GM18951 (cell line): ENCODE measurements around the gene POLG.

Source experiments
- POLR2A ChIP-seq: IDR thresholded peaks from 4 replicates; pipeline ENCODE4 v1.6.1; 2011; ENCODE audit warnings: mild to moderate bottlenecking; ENCODE audit not compliant: insufficient read length, insufficient read depth; ENCODE audit errors: extremely low read depth
- in situ Hi-C: fragments of 300-500 bp; cut with MboI; formaldehyde crosslinking; loops from one replicate; pipeline ENCODE4 v1.12.0; 2022; ENCODE audit warnings: low sequenced_read_pairs, mixed read lengths, inconsistent platforms; ENCODE audit not compliant: unreplicated experiment

The POLG gene

GRCh38 chr15:89334510-89335297 is at the start of gene POLG:
Gene POLG (minus strand): TSS chr15:89334824. CDS start chr15:89333754, 1,070 bp downstream.
- peak; percentile 98 for TF ChIP-seq POLR2A
- in situ Hi-C loops: no loop called here

GRCh38 chr15:89384176-89384604 is 49.6 kb upstream of the POLG start:
- TF ChIP-seq POLR2A: no peak
- in situ Hi-C loops: no loop called here

GRCh38 chr15:89383365-89384175 is 48.9 kb upstream of the POLG start:
- in situ Hi-C loops: no loop called here
- no peak for TF ChIP-seq POLR2A

GRCh38 chr15:89381888-89382686 is 47.5 kb upstream of the POLG start:
- TF ChIP-seq POLR2A: no peak

GRCh38 chr15:89381331-89381730 is 46.7 kb upstream of the POLG start:
- TF ChIP-seq POLR2A: no peak
- in situ Hi-C loops: no loop called here

More at GRCh38 chr15:89381888-89382686, 47.5 kb upstream of the POLG start:
- in situ Hi-C loops: no loop called here

- in situ Hi-C loops: no loop called here
- no peak for TF ChIP-seq POLR2A
Observed at GRCh38 chr15:89379818-89380217, 45.2 kb upstream of the POLG start.

GRCh38 chr15:89379251-89379695 is 44.6 kb upstream of the POLG start:
- in situ Hi-C loops: no loop called here
- TF ChIP-seq POLR2A: no peak

- in situ Hi-C loops: no loop called here
- TF ChIP-seq POLR2A: no peak
Observed at GRCh38 chr15:89378296-89379151, 43.9 kb upstream of the POLG start.

- in situ Hi-C loops: no loop called here
- no peak for TF ChIP-seq POLR2A
Observed at GRCh38 chr15:89377842-89378295, 43.2 kb upstream of the POLG start.

- in situ Hi-C loops: no loop called here
Observed at GRCh38 chr15:89377024-89377841, 42.6 kb upstream of the POLG start.

GRCh38 chr15:89376388-89376787 is 41.8 kb upstream of the POLG start:
- TF ChIP-seq POLR2A: no peak
- in situ Hi-C loops: no loop called here

More at GRCh38 chr15:89377024-89377841, 42.6 kb upstream of the POLG start:
- TF ChIP-seq POLR2A: no peak
